ENCODE results near the gene GARIN6.
A peak's percentile ranks its signal among the peaks of the same experiment; 100 is the strongest.
"Not testable (repeated sequence)": the region's sequence is repeated elsewhere in the genome, so short reads cannot be mapped to it uniquely, and the experiment has no call there.

Gene GARIN6

GRCh38 chr12:99620159-99620479 is 27.4 kb upstream of the GARIN6 start:
- H4K20me1 ChIP-seq = no peaks in the 10 kb centered on the region
- peaks cover 0 to 23% (median 15%) of the 10 kb centered on the region in 10 experiments; a peak in 15 of 20 replicates for H3K4me1 ChIP-seq
- no peak overlapping the region for H3K9ac ChIP-seq
- no peak for TF ChIP-seq Cebpa-rat (IDR thresholded peaks at IDR 0.05)
- no peaks in the 10 kb centered on the region for H3K27me3 ChIP-seq
- no peak overlapping the region for H3K4me2 ChIP-seq
- H3K36me3 ChIP-seq = peaks cover 0 to 80% (median 45%) of the 10 kb centered on the region in 11 experiments; a peak in 19 of 22 replicates
- peak overlapping the region in 1 of 10 experiments; percentile 39; a peak in 1 of 20 replicates for H3K4me3 ChIP-seq
- H3K27ac ChIP-seq = no peak overlapping the region
- peaks cover 47 to 95% (median 83%) of the 10 kb centered on the region in 11 experiments for H3K9me3 ChIP-seq (replicated peaks in 1 of 11)

DNA sequence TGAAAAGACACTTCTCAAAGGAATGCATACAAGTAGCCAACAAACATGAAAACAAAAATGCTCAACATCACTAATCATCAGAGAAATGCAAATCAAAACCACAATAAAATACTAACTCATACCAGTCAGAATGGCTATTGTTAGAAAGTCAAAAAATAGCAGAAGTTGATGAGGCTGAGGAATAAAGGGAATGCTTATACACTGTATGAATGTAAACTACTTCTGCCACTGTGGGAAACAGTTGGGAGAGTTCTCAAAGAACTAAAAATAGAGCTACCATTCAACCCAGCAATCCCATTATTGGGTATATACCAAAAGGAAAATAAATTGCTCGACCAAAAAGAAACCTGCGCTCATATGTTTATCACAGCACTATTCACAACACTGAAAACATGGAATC is 23.0 kb upstream of the GARIN6 start:
- H3K9ac ChIP-seq, H3K27me3 ChIP-seq, H3K27ac ChIP-seq, H3K4me3 ChIP-seq, H4K20me1 ChIP-seq: not testable (repeated sequence)
- Histone ChIP-seq H3K9me3 (replicated peaks in 1 of 11) (peaks cover 23 to 72% (median 55%) of the 10 kb centered on the region in 11 experiments), H3K4me2 (peak overlapping the region in 8 of 11 experiments; percentile 0 to 43 (median 24); a peak in 8 of 22 replicates), H3K4me1 (peaks cover 0 to 27% (median 11%) of the 10 kb centered on the region in 10 experiments; a peak in 10 of 20 replicates), H3K36me3 (peaks cover 0 to 87% (median 38%) of the 10 kb centered on the region in 11 experiments; a peak in 16 of 22 replicates)

DNA sequence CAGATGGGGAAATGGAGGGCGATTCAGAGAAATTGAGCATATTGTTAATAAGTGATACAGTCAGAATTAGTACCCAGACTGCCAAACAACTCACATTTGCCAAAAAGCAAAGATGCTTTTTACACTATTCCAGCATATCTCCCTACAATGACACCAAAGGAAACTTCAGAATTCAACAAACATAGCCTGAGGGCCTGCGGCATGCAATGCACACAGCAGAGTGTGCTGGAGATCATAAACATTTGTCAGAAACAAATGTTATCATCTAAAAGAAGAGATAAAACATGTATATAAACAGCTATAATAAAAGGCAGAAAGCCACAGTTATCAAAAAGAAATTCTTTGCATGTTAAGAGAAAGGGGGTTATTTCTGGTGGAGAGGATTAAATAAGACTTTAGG is 20.1 kb upstream of the GARIN6 start:
- Histone ChIP-seq H3K9me3 (replicated peaks in 1 of 11) (peaks cover 0 to 43% (median 26%) of the 10 kb centered on the region in 11 experiments; a peak in 17 of 22 replicates), H3K4me2 (no peak overlapping the region)

DNA sequence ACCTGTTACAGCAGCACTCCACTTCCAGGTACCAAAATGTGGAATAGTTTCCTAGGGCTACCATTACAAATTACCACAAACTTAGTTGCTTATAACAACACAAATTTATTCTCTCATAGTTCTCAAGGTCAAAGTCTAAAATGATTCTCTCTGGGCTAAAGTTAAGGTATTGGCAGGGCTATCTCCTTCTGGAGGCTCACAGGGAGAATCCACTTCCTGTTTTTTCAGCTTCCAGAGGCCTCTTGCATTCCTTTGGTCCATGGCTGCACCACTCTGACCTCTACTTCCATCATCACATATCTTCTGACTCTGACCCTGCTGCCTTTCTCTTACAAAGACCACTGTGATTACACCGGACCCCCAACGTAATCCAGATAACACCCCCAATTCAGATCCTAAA is 2.9 kb upstream of the GARIN6 start:
- no peak overlapping the region for H3K4me2 ChIP-seq
- no peak overlapping the region for H3K9ac ChIP-seq
- no peak overlapping the region for H3K27ac ChIP-seq
- H4K20me1 ChIP-seq = no peaks in the 10 kb centered on the region
- no peak overlapping the region for H3K4me3 ChIP-seq
- H3K4me1 ChIP-seq = no peaks in the 10 kb centered on the region
- H3K27me3 ChIP-seq = no peaks in the 10 kb centered on the region
- peaks cover 0 to 14% (median 6%) of the 10 kb centered on the region in 11 experiments; a peak in 18 of 22 replicates for H3K9me3 ChIP-seq (replicated peaks in 1 of 11)
- no peak for TF ChIP-seq Cebpa-rat (IDR thresholded peaks at IDR 0.05)
- H3K36me3 ChIP-seq = peaks cover 0 to 96% (median 55%) of the 10 kb centered on the region in 11 experiments; a peak in 17 of 22 replicates

More for the DNA sequence above, 20.1 kb upstream of the GARIN6 start:
- H3K36me3 ChIP-seq = peaks cover 0 to 78% (median 13%) of the 10 kb centered on the region in 11 experiments; a peak in 12 of 22 replicates
- H3K4me1 ChIP-seq = peaks cover 0 to 33% (median 15%) of the 10 kb centered on the region in 10 experiments; a peak in 14 of 20 replicates
- no peak overlapping the region for H3K27ac ChIP-seq
- H3K4me3 ChIP-seq = no peak overlapping the region
- H3K9ac ChIP-seq = no peak overlapping the region
- H4K20me1 ChIP-seq = no peaks in the 10 kb centered on the region
- no peak for TF ChIP-seq Cebpa-rat (IDR thresholded peaks at IDR 0.05)
- H3K27me3 ChIP-seq = no peaks in the 10 kb centered on the region

GRCh38 chr12:99648183-99648582 is 630 bp downstream of the GARIN6 start:
- no peak overlapping the region for H3K9ac ChIP-seq
- no peak overlapping the region for H3K4me3 ChIP-seq
- H3K9me3 ChIP-seq (replicated peaks in 1 of 11) = peaks cover 0 to 4% (median 0%) of the 10 kb centered on the region in 11 experiments; a peak in 3 of 22 replicates
- H3K4me2 ChIP-seq = no peak overlapping the region
- TF ChIP-seq Cebpa-rat (IDR thresholded peaks at IDR 0.05) = no peak
- no peak overlapping the region for H3K27ac ChIP-seq
- peaks cover 0 to 92% (median 53%) of the 10 kb centered on the region in 11 experiments; a peak in 16 of 22 replicates for H3K36me3 ChIP-seq
- H4K20me1 ChIP-seq = no peaks in the 10 kb centered on the region
- no peaks in the 10 kb centered on the region for H3K27me3 ChIP-seq
- H3K4me1 ChIP-seq = no peaks in the 10 kb centered on the region

- no peak overlapping the region for H3K27ac ChIP-seq
- H3K27me3 ChIP-seq = no peaks in the 10 kb centered on the region
- H3K36me3 ChIP-seq = peaks cover 0 to 92% (median 67%) of the 10 kb centered on the region in 11 experiments; a peak in 16 of 22 replicates
- no peak overlapping the region for H3K9ac ChIP-seq
- H3K4me3 ChIP-seq = no peak overlapping the region
- peaks cover 0 to 4% (median 0%) of the 10 kb centered on the region in 11 experiments; a peak in 3 of 22 replicates for H3K9me3 ChIP-seq (replicated peaks in 1 of 11)
- no peaks in the 10 kb centered on the region for H3K4me1 ChIP-seq
- no peak for TF ChIP-seq Cebpa-rat (IDR thresholded peaks at IDR 0.05)
- H4K20me1 ChIP-seq = no peaks in the 10 kb centered on the region
- no peak overlapping the region for H3K4me2 ChIP-seq
Observed at GRCh38 chr12:99649551-99649950, 2.0 kb downstream of the GARIN6 start.

- no peak for TF ChIP-seq Cebpa-rat (IDR thresholded peaks at IDR 0.05)
- Histone ChIP-seq H3K36me3 (peaks cover 0 to 46% (median 7%) of the 10 kb centered on the region in 11 experiments; a peak in 13 of 22 replicates), H3K4me1 (peaks cover 0 to 33% (median 15%) of the 10 kb centered on the region in 10 experiments; a peak in 13 of 20 replicates), H3K9ac (no peak overlapping the region), H3K4me2 (no peak overlapping the region), H3K27me3 (no peaks in the 10 kb centered on the region), H3K27ac (no peak overlapping the region), H3K4me3 (no peak overlapping the region), H3K9me3 (replicated peaks in 1 of 11) (no peaks in the 10 kb centered on the region), H4K20me1 (no peaks in the 10 kb centered on the region)
Observed at GRCh38 chr12:99658671-99659349, 11.3 kb downstream of the GARIN6 start.

- H4K20me1 ChIP-seq = no peaks in the 10 kb centered on the region
- H3K9ac ChIP-seq = no peak overlapping the region
- peaks cover 0 to 70% (median 53%) of the 10 kb centered on the region in 11 experiments; a peak in 15 of 22 replicates for H3K36me3 ChIP-seq
- no peak overlapping the region for H3K27ac ChIP-seq
- no peak overlapping the region for H3K4me3 ChIP-seq
- H3K4me2 ChIP-seq = no peak overlapping the region
- H3K27me3 ChIP-seq = no peaks in the 10 kb centered on the region
- peaks cover under 1 to 30% (median 11%) of the 10 kb centered on the region in 11 experiments; a peak in 21 of 22 replicates for H3K9me3 ChIP-seq (replicated peaks in 1 of 11)
- no peak for TF ChIP-seq Cebpa-rat (IDR thresholded peaks at IDR 0.05)
- H3K4me1 ChIP-seq = peaks cover 0 to 10% (median 5%) of the 10 kb centered on the region in 10 experiments; a peak in 10 of 20 replicates
Observed at GRCh38 chr12:99670635-99671034, 23.1 kb downstream of the GARIN6 start.

GRCh38 chr12:99680276-99680675 is 32.7 kb downstream of the GARIN6 start:
- Histone ChIP-seq H3K9ac (peak overlapping the region in 10 of 11 experiments; percentile 10 to 69 (median 58); a peak in 19 of 22 replicates), H3K27me3 (no peaks in the 10 kb centered on the region), H3K9me3 (replicated peaks in 1 of 11) (peaks cover 41 to 64% (median 58%) of the 10 kb centered on the region in 11 experiments), H4K20me1 (no peaks in the 10 kb centered on the region; a peak in 1 of 22 replicates), H3K4me3 (peak overlapping the region in 9 of 10 experiments; percentile 12 to 52 (median 32); a peak in 14 of 20 replicates), H3K4me1 (peaks cover 9 to 39% (median 27%) of the 10 kb centered on the region in 10 experiments), H3K4me2 (peak overlapping the region; percentile 61 to 83 (median 72)), H3K36me3 (peaks cover 0 to 68% (median 54%) of the 10 kb centered on the region in 11 experiments; a peak in 15 of 22 replicates), H3K27ac (peak overlapping the region; percentile 22 to 76 (median 60); a peak in 21 of 22 replicates)
- no peak for TF ChIP-seq Cebpa-rat (IDR thresholded peaks at IDR 0.05)

Measured in BLaER1 treated with 17β-estradiol and CSF1 and Interleukin-3, amounts not matched to agents 10 nM and 100 nM (cell line).